HTR-8/SVneo (cell line): Measurements from ENCODE around the gene PSD2.

Source experiments
- DNase-seq: peaks from one replicate; pipeline ENCODE4 v3.0.0; 2011; ENCODE audit warnings: low spot score, mixed read lengths; ENCODE audit not compliant: insufficient read length
- FAIRE-seq: peaks from 2 replicates; lab custom pipeline; 2011; peaks lifted over from hg19 to GRCh38; lab: Jason Lieb, UNC

PSD2 gene

GRCh38 chr5:139869042-139869790, 73.6 kb downstream of the PSD2 start:
- FAIRE-seq = no peak
- DNase-seq = no peak

- no peak for DNase-seq
- FAIRE-seq = no peak
Observed at GRCh38 chr5:139870677-139871076, 75.1 kb downstream of the PSD2 start.

- no peak for FAIRE-seq
- no peak for DNase-seq
Observed at GRCh38 chr5:139871614-139872013, 76.0 kb downstream of the PSD2 start.

GRCh38 chr5:139872052-139872766, 76.6 kb downstream of the PSD2 start:
- FAIRE-seq (no peak), DNase-seq (no peak)

- DNase-seq = no peak
Observed at GRCh38 chr5:139872851-139873794, 77.5 kb downstream of the PSD2 start.

GRCh38 chr5:139875957-139876356, 80.3 kb downstream of the PSD2 start:
- FAIRE-seq = no peak
- DNase-seq = no peak

More at GRCh38 chr5:139872851-139873794, 77.5 kb downstream of the PSD2 start:
- no peak for FAIRE-seq

- DNase-seq (no peak), FAIRE-seq (no peak)
Observed at GRCh38 chr5:139877129-139877597, 81.6 kb downstream of the PSD2 start.

GRCh38 chr5:139878093-139878492, 82.5 kb downstream of the PSD2 start:
- no peak for FAIRE-seq
- no peak for DNase-seq

- no peak for DNase-seq
- FAIRE-seq = no peak
Observed at GRCh38 chr5:139880416-139881142, 85.0 kb downstream of the PSD2 start.

- FAIRE-seq (no peak), DNase-seq (no peak)
Observed at GRCh38 chr5:139881143-139881733, 85.6 kb downstream of the PSD2 start.

GRCh38 chr5:139882316-139882715, 86.7 kb downstream of the PSD2 start:
- no peak for FAIRE-seq
- no peak for DNase-seq

- no peak for FAIRE-seq
- peak; percentile 39 for DNase-seq
Observed at GRCh38 chr5:139882961-139883539, 87.4 kb downstream of the PSD2 start.

- no peak for FAIRE-seq
Observed at GRCh38 chr5:139884144-139884543, 88.5 kb downstream of the PSD2 start.

GRCh38 chr5:139884734-139885133, 89.1 kb downstream of the PSD2 start:
- FAIRE-seq = no peak
- DNase-seq = no peak

More at GRCh38 chr5:139884144-139884543, 88.5 kb downstream of the PSD2 start:
- no peak for DNase-seq

- no peak for DNase-seq
- FAIRE-seq = peak; percentile 82
Observed at GRCh38 chr5:139885172-139885856, 89.7 kb downstream of the PSD2 start.

GRCh38 chr5:139885857-139886208, 90.2 kb downstream of the PSD2 start:
- no peak for FAIRE-seq
- DNase-seq = no peak

GRCh38 chr5:139886213-139886612, 90.6 kb downstream of the PSD2 start:
- DNase-seq = no peak
- no peak for FAIRE-seq

GRCh38 chr5:139888370-139888769, 92.8 kb downstream of the PSD2 start:
- FAIRE-seq = no peak
- DNase-seq = no peak

- no peak for FAIRE-seq
- DNase-seq = no peak
Observed at GRCh38 chr5:139889410-139889809, 93.8 kb downstream of the PSD2 start.
